ENCODE results near the gene SNAP23.

DNA sequence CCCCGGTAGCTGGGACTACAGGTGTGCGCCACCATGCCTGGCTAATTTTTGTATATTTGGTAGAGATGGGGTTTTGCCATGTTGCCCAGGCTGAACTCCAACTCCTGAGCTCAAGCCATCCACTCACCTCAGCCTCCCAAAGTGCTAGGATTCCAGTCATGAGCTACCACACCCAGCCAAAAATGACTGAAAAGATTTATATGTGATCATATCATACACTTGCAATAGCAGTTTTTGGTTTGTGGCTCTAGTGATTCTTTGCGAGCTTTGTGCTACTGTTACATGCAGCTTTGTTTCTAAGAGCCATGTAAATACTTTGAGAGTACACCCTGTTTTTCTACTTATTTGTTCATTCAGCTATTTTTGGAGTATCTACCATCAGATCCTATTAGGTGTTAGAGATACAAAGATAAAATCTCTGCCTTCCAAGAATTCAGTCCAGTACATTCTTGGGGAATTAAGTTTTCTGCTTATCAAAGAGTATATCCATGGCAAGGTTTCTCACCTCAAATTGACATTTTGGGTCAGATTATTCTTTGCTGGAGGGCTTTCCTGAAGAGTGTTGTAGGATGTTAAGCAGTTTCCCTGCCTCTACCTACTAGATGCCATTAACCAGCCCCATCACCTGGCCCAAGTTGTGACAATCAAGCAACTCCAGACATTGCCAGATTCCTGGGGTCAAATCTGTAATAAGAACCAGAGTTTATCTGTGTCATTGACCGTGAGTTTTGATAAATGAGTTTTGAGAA lies 15.0 kb downstream of the SNAP23 start:
- TF ChIP-seq, protein P1, sequence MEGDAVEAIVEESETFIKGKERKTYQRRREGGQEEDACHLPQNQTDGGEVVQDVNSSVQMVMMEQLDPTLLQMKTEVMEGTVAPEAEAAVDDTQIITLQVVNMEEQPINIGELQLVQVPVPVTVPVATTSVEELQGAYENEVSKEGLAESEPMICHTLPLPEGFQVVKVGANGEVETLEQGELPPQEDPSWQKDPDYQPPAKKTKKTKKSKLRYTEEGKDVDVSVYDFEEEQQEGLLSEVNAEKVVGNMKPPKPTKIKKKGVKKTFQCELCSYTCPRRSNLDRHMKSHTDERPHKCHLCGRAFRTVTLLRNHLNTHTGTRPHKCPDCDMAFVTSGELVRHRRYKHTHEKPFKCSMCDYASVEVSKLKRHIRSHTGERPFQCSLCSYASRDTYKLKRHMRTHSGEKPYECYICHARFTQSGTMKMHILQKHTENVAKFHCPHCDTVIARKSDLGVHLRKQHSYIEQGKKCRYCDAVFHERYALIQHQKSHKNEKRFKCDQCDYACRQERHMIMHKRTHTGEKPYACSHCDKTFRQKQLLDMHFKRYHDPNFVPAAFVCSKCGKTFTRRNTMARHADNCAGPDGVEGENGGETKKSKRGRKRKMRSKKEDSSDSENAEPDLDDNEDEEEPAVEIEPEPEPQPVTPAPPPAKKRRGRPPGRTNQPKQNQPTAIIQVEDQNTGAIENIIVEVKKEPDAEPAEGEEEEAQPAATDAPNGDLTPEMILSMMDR (conservative IDR thresholded peaks at IDR 0.05): no peak
- TF ChIP-seq ZFX (IDR thresholded peaks at IDR 0.05): no peak

Data from C4-2B (cell line).